SH-SY5Y (cell line): ENCODE measurements around the gene PRPF38A.

Experiments
- GATA2 ChIP-seq: IDR thresholded peaks from 2 replicates; pipeline ENCODE4 v1.6.1; 2011; ENCODE audit warnings: mild to moderate bottlenecking, low read depth, low read length
- GATA3 ChIP-seq: IDR thresholded peaks from 2 replicates; pipeline ENCODE4 v1.6.1; 2011; ENCODE audit warnings: low read depth, mild to moderate bottlenecking, low read length, moderate library complexity

- TF ChIP-seq GATA3 (no peak), GATA2 (no peak)
Observed at GRCh38 chr1:52454779-52455178, 50.4 kb downstream of the PRPF38A start.
